WERI-Rb-1 (cell line): ENCODE data around the gene ABHD17A.

ENCODE experiments used
- DNase-seq: peaks from one replicate; pipeline ENCODE4 v3.0.0-alpha.2; 2020
- H3K27ac ChIP-seq: fragments of 250-450 bp; sonication (Bioruptor Pico); 2 replicates; pipeline ENCODE4 v1.5.1; 2020; ENCODE audit warnings: mild to moderate bottlenecking, moderate library complexity
- H3K27me3 ChIP-seq: fragments of 250-450 bp; sonication (Bioruptor Pico); 2 replicates; pipeline ENCODE4 v1.5.1; 2021; ENCODE audit warnings: mild to moderate bottlenecking, low read depth, moderate library complexity; ENCODE audit not compliant: insufficient read depth, severe bottlenecking
- H3K36me3 ChIP-seq: fragments of 250-450 bp; sonication (Bioruptor Pico); 2 replicates; pipeline ENCODE4 v1.5.1; 2020; ENCODE audit warnings: mild to moderate bottlenecking, moderate library complexity
- H3K4me3 ChIP-seq: 2 replicates; pipeline ENCODE4 v1.5.1; 2011; ENCODE audit warnings: low read depth, mild to moderate bottlenecking, control low read depth, low read length
- H3K9me3 ChIP-seq: fragments of 250-450 bp; sonication (Bioruptor Pico); 2 replicates; pipeline ENCODE4 v1.5.1; 2021; ENCODE audit warnings: mild to moderate bottlenecking, moderate library complexity; ENCODE audit not compliant: severe bottlenecking
- CTCF ChIP-seq: IDR thresholded peaks from 2 replicates; pipeline ENCODE4 v1.5.1; 2011; ENCODE audit warnings: low read depth, mild to moderate bottlenecking, control low read depth, inconsistent platforms, low read length

ABHD17A gene

GRCh38 chr19:1872807-1873523 is 12.3 kb downstream of the ABHD17A start:
- Histone ChIP-seq H3K36me3 (peaks cover 11% of the 10 kb centered on the region), H3K4me3 (no peak overlapping the region), H3K27me3 (no peaks in the 10 kb centered on the region), H3K9me3 (no peaks in the 10 kb centered on the region), H3K27ac (no peak overlapping the region)
- no peak for TF ChIP-seq CTCF
- DNase-seq, result no peak

GRCh38 chr19:1871630-1872029 is 13.7 kb downstream of the ABHD17A start:
- Histone ChIP-seq H3K27ac (no peak overlapping the region), H3K4me3 (no peak overlapping the region), H3K27me3 (no peaks in the 10 kb centered on the region), H3K9me3 (no peaks in the 10 kb centered on the region), H3K36me3 (peaks cover 11% of the 10 kb centered on the region)
- DNase-seq, result no peak
- TF ChIP-seq CTCF, result no peak

- no peak for TF ChIP-seq CTCF
- no peak for DNase-seq
- Histone ChIP-seq H3K27me3 (no peaks in the 10 kb centered on the region), H3K4me3 (no peak overlapping the region), H3K36me3 (peaks cover 11% of the 10 kb centered on the region), H3K27ac (no peak overlapping the region), H3K9me3 (no peaks in the 10 kb centered on the region)
Measured at GRCh38 chr19:1871140-1871597, 14.1 kb downstream of the ABHD17A start.

- no peak overlapping the region for H3K4me3 ChIP-seq
Measured at GRCh38 chr19:1868971-1869370, 16.3 kb downstream of the ABHD17A start.

GRCh38 chr19:1867349-1867724 is 18.0 kb downstream of the ABHD17A start:
- Histone ChIP-seq H3K27me3 (no peaks in the 10 kb centered on the region), H3K9me3 (peaks cover 2% of the 10 kb centered on the region), H3K36me3 (no peaks in the 10 kb centered on the region; the same call in 1 of the 2 replicates), H3K4me3 (no peak overlapping the region), H3K27ac (no peak overlapping the region)
- DNase-seq, result no peak
- TF ChIP-seq CTCF, result no peak

More at GRCh38 chr19:1868971-1869370, 16.3 kb downstream of the ABHD17A start:
- Histone ChIP-seq H3K27ac (peak overlapping the region; percentile 12), H3K27me3 (no peaks in the 10 kb centered on the region), H3K36me3 (peaks cover 11% of the 10 kb centered on the region), H3K9me3 (peaks cover 2% of the 10 kb centered on the region)
- peak; percentile 69 for DNase-seq
- no peak for TF ChIP-seq CTCF
